ENCODE results near the gene TRMU. TPM values are rescaled to one million over a fixed set of nuclear protein-coding genes. Genes with fewer than 3 reads are reported as not detected.

The TRMU gene
- total and polyA plus RNA-seq, 2 of the 4 experiments (the other 2 are of a cell fraction): 19.0 to 36.4 TPM

- dilution Hi-C loops (cut with HindIII; ENCODE audit: low sequenced_read_pairs, unreplicated experiment) (no loop called here), intact Hi-C loops (cut with micrococcal nuclease) (loop anchor here (10.0 kb wide), 1 partner anchor 133 kb away; no protein-coding TSS in a partner anchor), in situ Hi-C loops (cut with MboI; ENCODE audit: low sequenced_read_pairs) (no loop called here)
- no peak for TF ChIP-seq POLR2A (IDR thresholded peaks at IDR 0.05; ENCODE audit: low read depth, low read length)
- no peak for TF ChIP-seq MAFK (IDR thresholded peaks at IDR 0.05; ENCODE audit: low read depth, low read length)
- no peak for TF ChIP-seq CHD1 (IDR thresholded peaks at IDR 0.05; ENCODE audit: low read depth, low read length)
- Histone ChIP-seq H3K4me2 (ENCODE audit: low read depth, low read length) (no peak overlapping the region), H3K56ac (ENCODE audit: extremely low read depth, insufficient read depth, low read length) (no peak overlapping the region), H3K9ac (ENCODE audit: low read depth, low read length) (no peak overlapping the region), H3K36me3 (ENCODE audit: control insufficient read depth, insufficient read depth, low read length) (no peaks in the 10 kb centered on the region), H3K9me3 (ENCODE audit: control insufficient read depth, insufficient read depth, low read length) (no peaks in the 10 kb centered on the region), H3K4me3 (ENCODE audit: insufficient read depth, low read depth, low read length) (no peak overlapping the region), H2AK5ac (ENCODE audit: low read depth, low read length) (no peak overlapping the region), H2AK9ac (replicated peaks; ENCODE audit: low read depth, low read length, poor library complexity) (no peak overlapping the region), H2BK20ac (ENCODE audit: low read depth, low read length) (no peak overlapping the region), H2AFZ (replicated peaks; ENCODE audit: low read length, poor library complexity) (no peak overlapping the region), H3K9me1 (ENCODE audit: insufficient read depth, low read length) (no peaks in the 10 kb centered on the region), H3K4me1 (ENCODE audit: control insufficient read depth, insufficient read depth, low read length) (no peaks in the 10 kb centered on the region), H3K79me1 (ENCODE audit: low read depth in 1 of 2, low read length in 2 of 2) (no peaks in the 10 kb centered on the region), H2BK120ac (ENCODE audit: low read depth, low read length) (no peak overlapping the region), H2BK15ac (ENCODE audit: low read depth, low read length) (no peak overlapping the region), H3K27me3 (ENCODE audit: control insufficient read depth, insufficient read depth, low read length) (peaks cover 4% of the 10 kb centered on the region; the same call in 1 of the 2 replicates), H4K8ac (ENCODE audit: low read depth in 2 of 2, low read length in 2 of 2) (no peak overlapping the region), H3K23ac (ENCODE audit: low read depth, low read length) (no peak overlapping the region), H4K91ac (ENCODE audit: insufficient read depth, low read depth, low read length) (no peak overlapping the region), H4K5ac (ENCODE audit: low read depth, low read length) (no peak overlapping the region), H3K14ac (replicated peaks; ENCODE audit: low read depth, low read length) (no peak overlapping the region), H3K18ac (ENCODE audit: low read depth, low read length) (no peak overlapping the region), H3K27ac (ENCODE audit: insufficient read depth, low read length) (no peak overlapping the region), H4K20me1 (ENCODE audit: insufficient read depth, low read length) (no peaks in the 10 kb centered on the region), H3K4ac (ENCODE audit: low read depth, low read length) (no peak overlapping the region), H2BK5ac (ENCODE audit: low read depth, low read length, poor library complexity, severe bottlenecking) (no peak overlapping the region)
- DNase-seq (no peak), ATAC-seq (ENCODE audit: low read depth) (no peak)
- ChIA-PET CTCF (interaction anchor here (1.2 kb wide), 1 partner anchor 11 kb away, joined by 3 read pairs; no protein-coding TSS in a partner anchor), POLR2A (ENCODE audit: unreplicated experiment) (no interaction called here)
- BruUV-seq (replicated peaks): no TSS peak
- no CpG with 5 or more reads among the region's 16 CpGs for WGBS, 2 experiments (ENCODE audit: extremely low coverage in 2 of 2, insufficient read length in 1 of 2)
These were observed 56.8 kb downstream of the TRMU start for GRCh38 chr22:46392137-46392844.
